Liver (tissue), 9 donors: Measurements from ENCODE around the gene SP7. TPM values are rescaled to one million over a fixed set of nuclear protein-coding genes. Genes with fewer than 3 reads are reported as not detected.

Experiments used
- DNase-seq: peaks from one replicate; pipeline ENCODE4 v3.0.0-alpha.2; 2017; ENCODE audit warnings: low spot score
- H3K27ac ChIP-seq, 2 donors: one replicate each; pipeline ENCODE4 v1.7.0; 2013; ENCODE audit warnings: inconsistent platforms in 2 of 2, low read length in 2 of 2, control low read depth in 1 of 2, low read depth in 1 of 2, mild to moderate bottlenecking in 1 of 2
- H3K27me3 ChIP-seq, 4 donors: one replicate each; pipeline versions ENCODE4 v1.6.1 to v1.7.0; 2013; ENCODE audit warnings: low read length in 3 of 4, inconsistent platforms in 1 of 4, mild to moderate bottlenecking in 1 of 4, moderate library complexity in 1 of 4; ENCODE audit not compliant: control insufficient read depth in 4 of 4, insufficient read depth in 4 of 4
- H3K36me3 ChIP-seq, 4 donors: one replicate each; pipeline versions ENCODE4 v1.6.1 to v1.7.0; 2013; ENCODE audit warnings: low read length in 3 of 4, mild to moderate bottlenecking in 3 of 4, low read depth in 1 of 4, moderate library complexity in 1 of 4; ENCODE audit not compliant: control insufficient read depth in 4 of 4, insufficient read depth in 3 of 4
- H3K4me1 ChIP-seq, 4 donors: one replicate each; pipeline versions ENCODE4 v1.6.1 to v1.7.0; 2013; ENCODE audit warnings: low read length in 3 of 4, mild to moderate bottlenecking in 3 of 4, moderate library complexity in 1 of 4; ENCODE audit not compliant: control insufficient read depth in 4 of 4, insufficient read depth in 4 of 4
- H3K4me3 ChIP-seq, 3 donors: one replicate each; pipeline versions ENCODE4 v1.6.1 to v1.7.0; 2013; ENCODE audit warnings: low read length in 3 of 3, control low read depth in 1 of 3, low read depth in 1 of 3, mild to moderate bottlenecking in 1 of 3
- H3K9ac ChIP-seq, 2 donors: one replicate each; pipeline ENCODE4 v1.7.0; 2013; ENCODE audit warnings: low read length in 2 of 2, mild to moderate bottlenecking in 2 of 2, moderate library complexity in 2 of 2, control low read depth in 1 of 2, low read depth in 1 of 2
- H3K9me3 ChIP-seq, 4 donors: one replicate each; pipeline versions ENCODE4 v1.6.1 to v1.7.0; 2013; ENCODE audit warnings: low read length in 3 of 4; ENCODE audit not compliant: control insufficient read depth in 4 of 4
- EGR1 ChIP-seq, 2 donors: IDR thresholded peaks; 2 replicates each; pipeline ENCODE4 v1.6.1; 2016 to 2018; ENCODE audit warnings: antibody characterized with exemption in 2 of 2, low read depth in 2 of 2
- FOXA1 ChIP-seq: IDR thresholded peaks from 2 replicates; pipeline ENCODE4 v1.6.1; 2016; ENCODE audit warnings: antibody characterized with exemption
- FOXA2 ChIP-seq: IDR thresholded peaks from 2 replicates; pipeline ENCODE4 v1.6.1; 2016; ENCODE audit warnings: antibody characterized with exemption
- GABPA ChIP-seq, 2 donors: IDR thresholded peaks in 1 of 2; conservative IDR thresholded peaks in 1 of 2; 2 replicates each; pipeline ENCODE4 v1.6.1; 2016; ENCODE audit warnings: antibody characterized with exemption in 2 of 2, mild to moderate bottlenecking in 1 of 2, moderate library complexity in 1 of 2
- HNF4A ChIP-seq, 2 donors: conservative IDR thresholded peaks; 2 replicates each; pipeline ENCODE4 v1.6.1; 2016; ENCODE audit warnings: antibody characterized with exemption in 2 of 2, mild to moderate bottlenecking in 2 of 2
- HNF4G ChIP-seq: IDR thresholded peaks from 2 replicates; pipeline ENCODE4 v1.6.1; 2016; ENCODE audit warnings: antibody characterized with exemption
- JUND ChIP-seq, 2 donors: IDR thresholded peaks; 2 replicates each; pipeline ENCODE4 v1.6.1; 2016; ENCODE audit warnings: antibody characterized with exemption in 2 of 2
- NR2F2 ChIP-seq: IDR thresholded peaks from 2 replicates; pipeline ENCODE4 v1.6.1; 2016; ENCODE audit warnings: antibody characterized with exemption
- RAD21 ChIP-seq, 2 donors: IDR thresholded peaks; 2 replicates each; pipeline ENCODE4 v1.6.1; 2016; ENCODE audit warnings: antibody characterized with exemption in 2 of 2, mild to moderate bottlenecking in 2 of 2
- RXRA ChIP-seq, 2 donors: IDR thresholded peaks; 2 replicates each; pipeline ENCODE4 v1.6.1; 2017 to 2018; ENCODE audit warnings: antibody characterized with exemption in 2 of 2, mild to moderate bottlenecking in 1 of 2
- SP1 ChIP-seq: IDR thresholded peaks from 2 replicates; pipeline ENCODE4 v1.6.1; 2018; ENCODE audit warnings: antibody characterized with exemption, mild to moderate bottlenecking
- TAF1 ChIP-seq: conservative IDR thresholded peaks from 2 replicates; pipeline ENCODE4 v1.6.1; 2016; ENCODE audit warnings: antibody characterized with exemption, mild to moderate bottlenecking
- YY1 ChIP-seq: IDR thresholded peaks from 2 replicates; pipeline ENCODE4 v1.6.1; 2016; ENCODE audit warnings: antibody characterized with exemption, mild to moderate bottlenecking
- WGBS: extraction: QIAGEN DNeasy Blood & Tissue Kit; methylation state at CpG from one replicate; pipeline ENCODE4 v1.1.7; 2013; 5-methylcytosine and 5-hydroxymethylcytosine counted together
- polyA plus RNA-seq, 2 donors: library from polyadenylated mRNA; stranded (reverse) in 1 of 2; unstranded in 1 of 2; fragments of 200-250 nt in 1 of 2; fragments of >200 nt in 1 of 2; fragmentation: Nextera tagmentation in 1 of 2; extraction: Ambion mirVana in 1 of 2; gene quantifications; one replicate each; pipeline versions ENCODE4 v1.2.1 to v1.2.3, GENCODE V29; 2013 to 2015
- total RNA-seq, 2 donors: library from RNA; depleted of rRNA; stranded (reverse); fragments of >200 nt; gene quantifications; one replicate each; pipeline ENCODE4 v1.2.3, GENCODE V29; 2014
- TF ChIP-seq, protein P1 (sequence below): fragments of 150-350 bp; IDR thresholded peaks from 2 replicates; pipeline ENCODE4 v1.5.1; 2017; ENCODE audit warnings: improper control_type of control experiment, low read depth, low read length; ENCODE audit not compliant: missing input control
- TF ChIP-seq, protein P2 (sequence below): IDR thresholded peaks from 2 replicates; pipeline ENCODE4 v1.6.1; 2016; ENCODE audit warnings: antibody characterized with exemption
- TF ChIP-seq, protein P3 (sequence below): IDR thresholded peaks from 2 replicates; pipeline ENCODE4 v1.6.1; 2016; ENCODE audit warnings: antibody characterized with exemption
- TF ChIP-seq, protein P4 (sequence below): IDR thresholded peaks from 2 replicates; pipeline ENCODE4 v1.6.1; 2016; ENCODE audit warnings: antibody characterized with exemption
- TF ChIP-seq, protein P5 (sequence below): IDR thresholded peaks from 2 replicates; pipeline ENCODE4 v1.6.1; 2016; ENCODE audit warnings: antibody characterized with exemption, mild to moderate bottlenecking
- donor health status: healthy.
- donor health status: healthy.
- donor health status: healthy.
- donor health status: healthy.
- donor health status: healthy.

The SP7 gene
- total and polyA plus RNA-seq, 4 donors: not detected

DNA sequence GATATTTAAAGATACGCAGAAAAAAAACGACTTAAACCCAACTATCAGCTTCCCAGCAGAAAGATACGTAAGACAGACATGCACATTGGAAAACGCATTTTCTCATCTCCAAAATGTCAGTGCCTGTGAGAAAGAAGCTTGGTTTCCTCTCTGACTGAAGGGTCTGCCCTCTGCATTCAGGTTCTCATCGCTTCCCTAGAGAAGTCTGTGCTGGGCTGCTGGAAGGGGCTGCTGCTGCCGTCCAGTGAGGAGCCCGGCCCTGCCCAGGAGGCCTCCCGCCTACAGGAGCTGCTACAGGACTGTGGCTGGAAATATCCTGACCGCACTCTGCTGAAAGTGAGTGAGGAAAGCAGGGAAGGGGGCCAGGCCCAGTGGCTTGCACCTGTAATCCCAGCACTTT lies 45.5 kb downstream of the SP7 start (continued):
- TF ChIP-seq, protein P1, sequence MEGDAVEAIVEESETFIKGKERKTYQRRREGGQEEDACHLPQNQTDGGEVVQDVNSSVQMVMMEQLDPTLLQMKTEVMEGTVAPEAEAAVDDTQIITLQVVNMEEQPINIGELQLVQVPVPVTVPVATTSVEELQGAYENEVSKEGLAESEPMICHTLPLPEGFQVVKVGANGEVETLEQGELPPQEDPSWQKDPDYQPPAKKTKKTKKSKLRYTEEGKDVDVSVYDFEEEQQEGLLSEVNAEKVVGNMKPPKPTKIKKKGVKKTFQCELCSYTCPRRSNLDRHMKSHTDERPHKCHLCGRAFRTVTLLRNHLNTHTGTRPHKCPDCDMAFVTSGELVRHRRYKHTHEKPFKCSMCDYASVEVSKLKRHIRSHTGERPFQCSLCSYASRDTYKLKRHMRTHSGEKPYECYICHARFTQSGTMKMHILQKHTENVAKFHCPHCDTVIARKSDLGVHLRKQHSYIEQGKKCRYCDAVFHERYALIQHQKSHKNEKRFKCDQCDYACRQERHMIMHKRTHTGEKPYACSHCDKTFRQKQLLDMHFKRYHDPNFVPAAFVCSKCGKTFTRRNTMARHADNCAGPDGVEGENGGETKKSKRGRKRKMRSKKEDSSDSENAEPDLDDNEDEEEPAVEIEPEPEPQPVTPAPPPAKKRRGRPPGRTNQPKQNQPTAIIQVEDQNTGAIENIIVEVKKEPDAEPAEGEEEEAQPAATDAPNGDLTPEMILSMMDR: no peak
- TF ChIP-seq RXRA (IDR thresholded peaks at IDR 0.05) (no peak), YY1 (no peak), JUND (IDR thresholded peaks at IDR 0.05) (no peak), TAF1 (no peak), FOXA2 (no peak), GABPA (IDR thresholded peaks at IDR 0.05 in 1 of 2, conservative IDR thresholded peaks at IDR 0.05 in 1 of 2) (no peak)

DNA sequence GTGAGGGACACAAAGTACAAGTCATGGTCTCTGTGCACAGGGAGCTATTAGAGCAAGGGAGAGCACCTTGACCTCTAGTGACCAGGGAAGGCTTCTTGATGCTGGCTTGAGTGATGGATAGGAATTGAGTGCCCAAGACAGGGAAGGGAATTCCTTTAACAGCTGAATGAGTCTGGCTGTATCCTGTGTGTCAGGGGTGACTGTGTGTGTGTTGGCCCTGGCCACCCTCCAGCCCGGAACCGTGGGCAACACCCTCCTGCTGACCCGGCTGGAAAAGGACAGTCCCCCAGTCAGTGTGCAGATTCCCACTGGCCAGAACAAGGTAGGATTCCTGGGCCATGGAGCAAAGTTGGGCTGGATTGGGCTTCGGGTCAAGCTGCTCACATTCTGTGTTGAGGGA lies 46.3 kb downstream of the SP7 start:
- Histone ChIP-seq H3K27me3 (no peaks in the 10 kb centered on the region), H3K4me1 (peaks cover 0 to 3% (median under 1%) of the 10 kb centered on the region in 4 donors), H3K4me3 (no peak overlapping the region), H3K9me3 (no peaks in the 10 kb centered on the region), H3K9ac (no peak overlapping the region), H3K27ac (no peak overlapping the region), H3K36me3 (peaks cover 0 to 8% (median 4%) of the 10 kb centered on the region in 4 donors)
- WGBS: 77% methylated on average over 4 of the region's 4 CpGs
- no peak for DNase-seq
- TF ChIP-seq NR2F2 (no peak), HNF4G (no peak), RAD21 (IDR thresholded peaks at IDR 0.05) (no peak), SP1 (no peak), EGR1 (IDR thresholded peaks at IDR 0.05; ENCODE audit: low read depth in 2 of 2) (no peak)
- TF ChIP-seq, protein P2, sequence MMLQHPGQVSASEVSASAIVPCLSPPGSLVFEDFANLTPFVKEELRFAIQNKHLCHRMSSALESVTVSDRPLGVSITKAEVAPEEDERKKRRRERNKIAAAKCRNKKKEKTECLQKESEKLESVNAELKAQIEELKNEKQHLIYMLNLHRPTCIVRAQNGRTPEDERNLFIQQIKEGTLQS: no peak
- TF ChIP-seq, protein P3, sequence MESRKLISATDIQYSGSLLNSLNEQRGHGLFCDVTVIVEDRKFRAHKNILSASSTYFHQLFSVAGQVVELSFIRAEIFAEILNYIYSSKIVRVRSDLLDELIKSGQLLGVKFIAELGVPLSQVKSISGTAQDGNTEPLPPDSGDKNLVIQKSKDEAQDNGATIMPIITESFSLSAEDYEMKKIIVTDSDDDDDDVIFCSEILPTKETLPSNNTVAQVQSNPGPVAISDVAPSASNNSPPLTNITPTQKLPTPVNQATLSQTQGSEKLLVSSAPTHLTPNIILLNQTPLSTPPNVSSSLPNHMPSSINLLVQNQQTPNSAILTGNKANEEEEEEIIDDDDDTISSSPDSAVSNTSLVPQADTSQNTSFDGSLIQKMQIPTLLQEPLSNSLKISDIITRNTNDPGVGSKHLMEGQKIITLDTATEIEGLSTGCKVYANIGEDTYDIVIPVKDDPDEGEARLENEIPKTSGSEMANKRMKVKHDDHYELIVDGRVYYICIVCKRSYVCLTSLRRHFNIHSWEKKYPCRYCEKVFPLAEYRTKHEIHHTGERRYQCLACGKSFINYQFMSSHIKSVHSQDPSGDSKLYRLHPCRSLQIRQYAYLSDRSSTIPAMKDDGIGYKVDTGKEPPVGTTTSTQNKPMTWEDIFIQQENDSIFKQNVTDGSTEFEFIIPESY: no peak

DNA sequence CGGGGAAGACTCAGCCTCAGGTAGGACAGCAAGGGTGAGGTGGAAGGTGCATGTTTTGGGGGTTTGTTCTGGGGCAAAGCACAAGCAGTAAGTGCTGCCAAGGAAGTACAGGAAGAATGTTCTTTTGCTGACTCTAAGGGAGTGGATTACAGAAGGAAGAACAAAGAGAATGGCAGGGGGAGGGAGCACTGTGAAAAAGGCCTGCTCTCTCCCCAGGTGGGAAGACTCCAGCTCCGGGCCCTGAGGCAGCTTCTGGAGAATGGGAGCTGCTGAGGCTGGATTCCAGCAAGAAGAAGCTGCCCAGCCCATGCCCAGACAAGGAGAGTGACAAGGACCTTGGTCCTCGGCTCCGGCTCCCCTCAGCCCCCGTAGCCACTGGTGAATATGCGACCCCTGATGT lies 47.8 kb downstream of the SP7 start:
- TF ChIP-seq, protein P4, sequence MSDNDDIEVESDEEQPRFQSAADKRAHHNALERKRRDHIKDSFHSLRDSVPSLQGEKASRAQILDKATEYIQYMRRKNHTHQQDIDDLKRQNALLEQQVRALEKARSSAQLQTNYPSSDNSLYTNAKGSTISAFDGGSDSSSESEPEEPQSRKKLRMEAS: no peak
- TF ChIP-seq, protein P5, sequence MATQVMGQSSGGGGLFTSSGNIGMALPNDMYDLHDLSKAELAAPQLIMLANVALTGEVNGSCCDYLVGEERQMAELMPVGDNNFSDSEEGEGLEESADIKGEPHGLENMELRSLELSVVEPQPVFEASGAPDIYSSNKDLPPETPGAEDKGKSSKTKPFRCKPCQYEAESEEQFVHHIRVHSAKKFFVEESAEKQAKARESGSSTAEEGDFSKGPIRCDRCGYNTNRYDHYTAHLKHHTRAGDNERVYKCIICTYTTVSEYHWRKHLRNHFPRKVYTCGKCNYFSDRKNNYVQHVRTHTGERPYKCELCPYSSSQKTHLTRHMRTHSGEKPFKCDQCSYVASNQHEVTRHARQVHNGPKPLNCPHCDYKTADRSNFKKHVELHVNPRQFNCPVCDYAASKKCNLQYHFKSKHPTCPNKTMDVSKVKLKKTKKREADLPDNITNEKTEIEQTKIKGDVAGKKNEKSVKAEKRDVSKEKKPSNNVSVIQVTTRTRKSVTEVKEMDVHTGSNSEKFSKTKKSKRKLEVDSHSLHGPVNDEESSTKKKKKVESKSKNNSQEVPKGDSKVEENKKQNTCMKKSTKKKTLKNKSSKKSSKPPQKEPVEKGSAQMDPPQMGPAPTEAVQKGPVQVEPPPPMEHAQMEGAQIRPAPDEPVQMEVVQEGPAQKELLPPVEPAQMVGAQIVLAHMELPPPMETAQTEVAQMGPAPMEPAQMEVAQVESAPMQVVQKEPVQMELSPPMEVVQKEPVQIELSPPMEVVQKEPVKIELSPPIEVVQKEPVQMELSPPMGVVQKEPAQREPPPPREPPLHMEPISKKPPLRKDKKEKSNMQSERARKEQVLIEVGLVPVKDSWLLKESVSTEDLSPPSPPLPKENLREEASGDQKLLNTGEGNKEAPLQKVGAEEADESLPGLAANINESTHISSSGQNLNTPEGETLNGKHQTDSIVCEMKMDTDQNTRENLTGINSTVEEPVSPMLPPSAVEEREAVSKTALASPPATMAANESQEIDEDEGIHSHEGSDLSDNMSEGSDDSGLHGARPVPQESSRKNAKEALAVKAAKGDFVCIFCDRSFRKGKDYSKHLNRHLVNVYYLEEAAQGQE: no peak
- no peak for TF ChIP-seq FOXA1
- no peak for TF ChIP-seq TAF1
- TF ChIP-seq HNF4A (conservative IDR thresholded peaks at IDR 0.05): no peak
- no peak for TF ChIP-seq SP1
- no peak for TF ChIP-seq RAD21 (IDR thresholded peaks at IDR 0.05)
- TF ChIP-seq, protein P2: no peak
- no peak for TF ChIP-seq EGR1 (IDR thresholded peaks at IDR 0.05; ENCODE audit: low read depth in 2 of 2)
- TF ChIP-seq FOXA2: no peak
- TF ChIP-seq JUND (IDR thresholded peaks at IDR 0.05): no peak
- TF ChIP-seq, protein P3: no peak
- TF ChIP-seq NR2F2: no peak
- no peak for TF ChIP-seq YY1
- TF ChIP-seq RXRA (IDR thresholded peaks at IDR 0.05): no peak
- H3K4me3 ChIP-seq: no peak overlapping the region
- no peak overlapping the region for H3K9ac ChIP-seq
- no peaks in the 10 kb centered on the region for H3K27me3 ChIP-seq
- no peaks in the 10 kb centered on the region for H3K4me1 ChIP-seq
- WGBS: 87% methylated on average over 6 of the region's 6 CpGs
- peaks cover 0 to 9% (median 4%) of the 10 kb centered on the region in 4 donors for H3K36me3 ChIP-seq
- no peak for DNase-seq
- H3K9me3 ChIP-seq: no peaks in the 10 kb centered on the region
- H3K27ac ChIP-seq: no peak overlapping the region
